OCI-LY7 (cell line): ENCODE results near the gene VSIG8. TPM values are rescaled to one million over a fixed set of nuclear protein-coding genes. Genes with fewer than 3 reads are reported as not detected.

Experiments
- BruUV-seq: library from RNA; stranded (reverse); fragments of 400-500 nt; replicated peaks from 2 replicates; lab custom pipeline; 2021; lab: Mats Ljungman, UMichigan
- CTCF ChIA-PET: fragments of 300-600 bp; sonication (Branson Sonifier 250); formaldehyde crosslinking; loops from one replicate; lab custom pipeline; 2022; ENCODE audit warnings: antibody characterized with exemption; ENCODE audit not compliant: unreplicated experiment; lab: Charles Lee
- POLR2A ChIA-PET: fragments of 300-600 bp; sonication (Branson Sonifier 250); formaldehyde crosslinking; loops from one replicate; lab custom pipeline; 2022; ENCODE audit warnings: antibody characterized with exemption; lab: Charles Lee
- DNase-seq: peaks from one replicate; pipeline ENCODE4 v3.0.0-alpha.2; 2015; ENCODE audit warnings: low spot score
- H2AFZ ChIP-seq: fragments of 200-600 bp; sonication (generic), shearing (Covaris generic); 2 replicates; pipeline ENCODE4 v1.6.1; 2014; ENCODE audit warnings: mild to moderate bottlenecking, antibody characterized with exemption, low read length, moderate library complexity
- H3K27ac ChIP-seq: fragments of 200-600 bp; sonication (generic); 2 replicates; pipeline ENCODE4 v1.5.1; 2014; ENCODE audit warnings: mixed run types, low read depth, mild to moderate bottlenecking, moderate library complexity, low read length, inconsistent platforms; ENCODE audit not compliant: poor library complexity, severe bottlenecking
- H3K36me3 ChIP-seq: fragments of 200-600 bp; sonication (generic); 2 replicates; pipeline ENCODE4 v1.6.1; 2014; ENCODE audit warnings: mild to moderate bottlenecking, antibody characterized with exemption, low read length, moderate library complexity, mixed read lengths; ENCODE audit not compliant: insufficient read depth
- H3K4me1 ChIP-seq: fragments of 200-600 bp; sonication (generic); 2 replicates; pipeline ENCODE4 v1.5.1; 2014; ENCODE audit warnings: mild to moderate bottlenecking, low read length; ENCODE audit not compliant: insufficient read depth, poor library complexity, severe bottlenecking
- H3K4me2 ChIP-seq: fragments of 200-600 bp; sonication (generic); 2 replicates; pipeline ENCODE4 v1.6.1; 2014; ENCODE audit warnings: mild to moderate bottlenecking, low read length
- H3K4me3 ChIP-seq: fragments of 200-600 bp; sonication (generic); 2 replicates; pipeline ENCODE4 v1.5.1; 2014; ENCODE audit warnings: mild to moderate bottlenecking, low read depth, low read length; ENCODE audit not compliant: poor library complexity, severe bottlenecking
- H3K79me2 ChIP-seq: fragments of 200-600 bp; sonication (generic); 2 replicates; pipeline ENCODE4 v1.6.1; 2016; ENCODE audit warnings: low read depth, mild to moderate bottlenecking, low read length, moderate library complexity, mixed read lengths; ENCODE audit not compliant: insufficient read depth
- H3K9me2 ChIP-seq: fragments of 200-600 bp; sonication (generic); 2 replicates; pipeline ENCODE4 v1.6.1; 2016; ENCODE audit warnings: mild to moderate bottlenecking, low read length, mixed read lengths; ENCODE audit not compliant: insufficient read depth
- H3K9me3 ChIP-seq: fragments of 200-600 bp; sonication (generic); 2 replicates; pipeline ENCODE4 v1.6.1; 2014; ENCODE audit warnings: mild to moderate bottlenecking, mixed run types, low read length, mixed read lengths
- H4K20me1 ChIP-seq: fragments of 200-600 bp; sonication (generic); 2 replicates; pipeline ENCODE4 v1.6.1; 2014; ENCODE audit warnings: mild to moderate bottlenecking, antibody characterized with exemption, low read length, moderate library complexity, mixed read lengths; ENCODE audit not compliant: insufficient read depth
- CTCF ChIP-seq: fragments of 200-600 bp; sonication (generic); conservative IDR thresholded peaks from 2 replicates; pipeline ENCODE4 v1.5.1; 2014; ENCODE audit warnings: mild to moderate bottlenecking, antibody characterized with exemption, low read length, moderate library complexity, mixed read lengths
- EZH2phosphoT487 ChIP-seq: fragments of 200-600 bp; sonication (generic); IDR thresholded peaks from 2 replicates; pipeline ENCODE4 v1.6.1; 2018; ENCODE audit warnings: low read depth, borderline replicate concordance, mild to moderate bottlenecking, mixed run types, antibody characterized with exemption, low read length, moderate library complexity, mixed read lengths
- intact Hi-C: fragments of 100-400 bp; cut with micrococcal nuclease; formaldehyde crosslinking; loops from one replicate; pipeline ENCODE4 v1.10.0; 2022; ENCODE audit not compliant: unreplicated experiment
- total RNA-seq, 2 experiments: library from RNA; depleted of rRNA in 1 of 2; stranded (reverse); fragments of >200 nt in 1 of 2; shearing (Covaris generic) in 1 of 2; gene quantifications; 2 replicates each; pipeline ENCODE4 v1.2.3, GENCODE V29; 2014 to 2022

VSIG8 gene
- total RNA-seq, 2 experiments from 2014 or later = not detected

- DNase-seq = peak; percentile 75
- ChIA-PET POLR2A (interaction anchor here (0.6 to 2.1 kb wide), 4 partner anchors 90 to 1074 kb away, joined by 3 to 7 read pairs (median 4); partner anchors contain the start of gene FCRL6), CTCF (interaction anchor here (1.1 to 4.9 kb wide), 4 partner anchors 12 to 116 kb away, joined by 3 to 30 read pairs (median 7); no protein-coding TSS in a partner anchor)
- no peaks in the 10 kb centered on the region for H3K9me2 ChIP-seq
- H3K4me3 ChIP-seq = no peak overlapping the region
- H2AFZ ChIP-seq = no peak overlapping the region
- H4K20me1 ChIP-seq = no peaks in the 10 kb centered on the region
- no TSS peak for BruUV-seq
- H3K27ac ChIP-seq = no peak overlapping the region
- no peak for TF ChIP-seq EZH2phosphoT487
- TF ChIP-seq CTCF = peak; percentile 98
- H3K4me2 ChIP-seq = no peak overlapping the region
- no peaks in the 10 kb centered on the region for H3K79me2 ChIP-seq
- intact Hi-C loops = loop anchor here (1.0 to 2.0 kb wide), 4 partner anchors 70 to 115 kb away; partner anchors contain the start of gene DUSP23
- H3K4me1 ChIP-seq = peaks cover 28% of the 10 kb centered on the region
- H3K36me3 ChIP-seq = no peaks in the 10 kb centered on the region
- H3K9me3 ChIP-seq = no peaks in the 10 kb centered on the region
These were observed 29.1 kb upstream of the VSIG8 start for GRCh38 chr1:159891275-159892157.

GRCh38 chr1:159890390-159890789 is 27.9 kb upstream of the VSIG8 start:
- no peaks in the 10 kb centered on the region for H4K20me1 ChIP-seq
- BruUV-seq = no TSS peak
- peak overlapping the region; percentile 36 for H3K4me3 ChIP-seq
- CTCF ChIA-PET = interaction anchor here (0.5 to 4.9 kb wide), 4 partner anchors 58 to 1101 kb away, joined by 3 to 30 read pairs (median 6); no protein-coding TSS in a partner anchor
- H3K79me2 ChIP-seq = no peaks in the 10 kb centered on the region
- no peaks in the 10 kb centered on the region for H3K9me3 ChIP-seq
- H3K27ac ChIP-seq = no peak overlapping the region
- POLR2A ChIA-PET = interaction anchor here (0.6 to 1.3 kb wide), 4 partner anchors 31 to 1076 kb away, joined by 3 to 6 read pairs (median 3); partner anchors contain the start of gene FCRL6
- peak overlapping the region; percentile 82; the same call in 1 of the 2 replicates for H2AFZ ChIP-seq
- H3K36me3 ChIP-seq = no peaks in the 10 kb centered on the region
- TF ChIP-seq CTCF = no peak
- no peak for TF ChIP-seq EZH2phosphoT487
- peak overlapping the region; percentile 70 for H3K4me2 ChIP-seq
- H3K4me1 ChIP-seq = peaks cover 28% of the 10 kb centered on the region
- H3K9me2 ChIP-seq = no peaks in the 10 kb centered on the region
- no peak for DNase-seq
- intact Hi-C loops = loop anchor here (2.0 kb wide), 1 partner anchor 116 kb away; no protein-coding TSS in a partner anchor
